WTC11 (cell line): ENCODE measurements around the gene RBFOX2. TPM values are rescaled to one million over a fixed set of nuclear protein-coding genes. Genes with fewer than 3 reads are reported as not detected.

ENCODE experiments used
- ATAC-seq: fragments of 200-7000 bp; cut with Tn5 transposase; 2 replicates; pipeline ENCODE4 v1.10.0; 2021; ENCODE audit warnings: mild to moderate bottlenecking, moderate library complexity
- CTCF ChIA-PET: fragments of 300-600 bp; sonication (Branson Sonifier 250); formaldehyde crosslinking; loops from one replicate; lab custom pipeline; 2021; ENCODE audit warnings: antibody characterized with exemption; lab: Charles Lee
- POLR2A ChIA-PET: fragments of 350-600 bp; sonication (Branson Sonifier 250); formaldehyde crosslinking; loops from one replicate; lab custom pipeline; 2021; ENCODE audit warnings: antibody characterized with exemption; lab: Charles Lee
- DNase-seq: peaks from one replicate; pipeline ENCODE4 v3.0.0; 2021; ENCODE audit warnings: low spot score
- H3K27ac Mint-ChIP-seq: 2 replicates; pipeline ENCODE4 v1.8.0; 2021; ENCODE audit warnings: mixed read lengths
- H3K27me3 Mint-ChIP-seq: 2 replicates; pipeline ENCODE4 v1.8.0; 2021; ENCODE audit warnings: low read depth, mild to moderate bottlenecking, moderate library complexity, mixed read lengths
- H3K36me3 Mint-ChIP-seq: 2 replicates; pipeline ENCODE4 v1.8.0; 2021; ENCODE audit warnings: mixed read lengths
- H3K4me1 Mint-ChIP-seq: 2 replicates; pipeline ENCODE4 v1.8.0; 2022; ENCODE audit warnings: mixed read lengths
- H3K4me3 Mint-ChIP-seq: 2 replicates; pipeline ENCODE4 v1.8.0; 2021; ENCODE audit warnings: mild to moderate bottlenecking, moderate library complexity, mixed read lengths
- H3K9me3 Mint-ChIP-seq: 2 replicates; pipeline ENCODE4 v1.8.0; 2021; ENCODE audit warnings: mixed read lengths
- CREB1 ChIP-seq: sonication (generic); formaldehyde crosslinking; IDR thresholded peaks from 2 replicates; pipeline ENCODE4 v1.8.0; 2023; ENCODE audit warnings: mild to moderate bottlenecking, missing genetic modification reagents
- CREM ChIP-seq: sonication (generic); formaldehyde crosslinking; IDR thresholded peaks from 2 replicates; pipeline ENCODE4 v1.8.1; 2022; ENCODE audit warnings: mild to moderate bottlenecking, missing genetic modification reagents, moderate library complexity
- ETV6 ChIP-seq: sonication (generic); formaldehyde crosslinking; IDR thresholded peaks from 2 replicates; pipeline ENCODE4 v1.8.1; 2022; ENCODE audit warnings: mild to moderate bottlenecking, missing genetic modification reagents
- FOXJ3 ChIP-seq: sonication (generic); formaldehyde crosslinking; IDR thresholded peaks from 2 replicates; pipeline ENCODE4 v1.9.0; 2021; ENCODE audit warnings: missing genetic modification reagents, mild to moderate bottlenecking, borderline replicate concordance
- FOXK1 ChIP-seq: sonication (generic); formaldehyde crosslinking; IDR thresholded peaks from 2 replicates; pipeline ENCODE4 v1.8.0; 2022; ENCODE audit warnings: mild to moderate bottlenecking, moderate library complexity, missing genetic modification reagents
- JAZF1 ChIP-seq: fragments of 250-450 bp; sonication (Bioruptor Pico); IDR thresholded peaks from 2 replicates; pipeline ENCODE4 v1.9.0; 2021; ENCODE audit warnings: moderate library complexity, mild to moderate bottlenecking, inconsistent platforms
- MYBL2 ChIP-seq: sonication (generic); formaldehyde crosslinking; IDR thresholded peaks from 2 replicates; pipeline ENCODE4 v1.8.1; 2023; ENCODE audit warnings: mild to moderate bottlenecking, moderate library complexity, missing genetic modification reagents
- NFE2L1 ChIP-seq: sonication (generic); formaldehyde crosslinking; IDR thresholded peaks from 2 replicates; pipeline ENCODE4 v1.8.1; 2023; ENCODE audit warnings: missing genetic modification reagents
- OVOL2 ChIP-seq: fragments of 250-450 bp; sonication (Bioruptor Pico); IDR thresholded peaks from 2 replicates; pipeline ENCODE4 v1.9.0; 2021; ENCODE audit warnings: mild to moderate bottlenecking, borderline replicate concordance
- TCF7 ChIP-seq: sonication (generic); formaldehyde crosslinking; IDR thresholded peaks from 2 replicates; pipeline ENCODE4 v1.8.0; 2022; ENCODE audit warnings: mild to moderate bottlenecking, low read depth, missing genetic modification reagents, moderate library complexity
- ZNF138 ChIP-seq: sonication (generic); formaldehyde crosslinking; conservative IDR thresholded peaks from 2 replicates; pipeline ENCODE4 v1.8.1; 2022; ENCODE audit warnings: mild to moderate bottlenecking, moderate library complexity, missing genetic modification reagents
- ZNF219 ChIP-seq: sonication (generic); formaldehyde crosslinking; IDR thresholded peaks from 2 replicates; pipeline ENCODE4 v1.8.0; 2023; ENCODE audit warnings: missing genetic modification reagents, mild to moderate bottlenecking, borderline replicate concordance
- ZNF396 ChIP-seq: fragments of 250-450 bp; sonication (Bioruptor Pico); IDR thresholded peaks from 2 replicates; pipeline ENCODE4 v1.8.0; 2021; ENCODE audit warnings: mild to moderate bottlenecking, moderate library complexity, borderline replicate concordance
- total RNA-seq: library from RNA; stranded (reverse); gene quantifications from 3 replicates; pipeline ENCODE4 v1.2.3, GENCODE V29; 2021
- TF ChIP-seq, protein P1 (sequence below): sonication (generic); formaldehyde crosslinking; IDR thresholded peaks from 2 replicates; pipeline ENCODE4 v1.8.1; 2023; ENCODE audit warnings: mild to moderate bottlenecking, missing genetic modification reagents, borderline replicate concordance
- TF ChIP-seq, protein P2 (sequence below): sonication (generic); formaldehyde crosslinking; IDR thresholded peaks from 2 replicates; pipeline ENCODE4 v1.8.1; 2022; ENCODE audit warnings: low read depth, mild to moderate bottlenecking, moderate library complexity, missing genetic modification reagents, borderline replicate concordance
- TF ChIP-seq, protein P3 (sequence below): sonication (generic); formaldehyde crosslinking; IDR thresholded peaks from 2 replicates; pipeline ENCODE4 v1.8.0; 2023; ENCODE audit warnings: mild to moderate bottlenecking, missing genetic modification reagents
- TF ChIP-seq, protein P4 (sequence below): fragments of 250-450 bp; sonication (Bioruptor Pico); IDR thresholded peaks from 2 replicates; pipeline ENCODE4 v1.9.0; 2021; ENCODE audit warnings: moderate library complexity, mild to moderate bottlenecking, inconsistent platforms, borderline replicate concordance
- TF ChIP-seq, protein P5 (sequence below): sonication (generic); formaldehyde crosslinking; conservative IDR thresholded peaks from 2 replicates; pipeline ENCODE4 v1.8.1; 2022; ENCODE audit warnings: mild to moderate bottlenecking, missing genetic modification reagents
- TF ChIP-seq, protein P6 (sequence below): fragments of 200-600 bp; IDR thresholded peaks from 2 replicates; pipeline ENCODE4 v1.8.0; 2022; ENCODE audit warnings: antibody characterized with exemption
- TF ChIP-seq, protein P7 (sequence below): sonication (generic); formaldehyde crosslinking; IDR thresholded peaks from 2 replicates; pipeline ENCODE4 v1.8.0; 2022; ENCODE audit warnings: mild to moderate bottlenecking, missing genetic modification reagents
- TF ChIP-seq, protein P8 (sequence below): fragments of 250-450 bp; sonication (Bioruptor Pico); conservative IDR thresholded peaks from 2 replicates; pipeline ENCODE4 v1.9.0; 2021; ENCODE audit warnings: mild to moderate bottlenecking

RBFOX2 gene
- total RNA-seq, 1 experiment from 2014 or later = 107 TPM

DNA sequence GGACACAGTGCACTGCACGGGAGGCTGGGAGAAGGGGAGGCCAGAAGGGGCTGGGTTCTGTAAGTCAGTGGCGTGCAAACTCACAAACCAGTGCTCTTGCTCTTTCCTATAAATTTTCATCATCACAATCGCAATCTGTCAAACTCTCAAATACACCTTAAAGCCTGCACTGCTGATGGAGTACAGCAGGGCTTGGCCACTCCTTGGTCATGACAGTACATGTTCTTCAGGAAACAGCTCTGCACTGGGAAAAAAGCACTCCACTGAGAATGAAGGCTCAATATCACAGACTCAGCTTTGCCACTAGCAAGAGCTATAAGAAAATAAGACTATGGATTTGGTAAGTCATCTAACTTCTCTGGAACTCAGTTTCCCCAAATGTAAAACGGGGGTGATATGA, 111.0 kb downstream of the RBFOX2 start:
- H3K36me3 Mint-ChIP-seq = no peaks in the 10 kb centered on the region
- H3K27me3 Mint-ChIP-seq = no peaks in the 10 kb centered on the region
- H3K4me1 Mint-ChIP-seq = peaks cover 55% of the 10 kb centered on the region
- no peak for ATAC-seq
- no peaks in the 10 kb centered on the region for H3K9me3 Mint-ChIP-seq
- H3K27ac Mint-ChIP-seq = peak overlapping the region; percentile 51
- H3K4me3 Mint-ChIP-seq = no peak overlapping the region
- DNase-seq = no peak
- POLR2A ChIA-PET = no interaction called here
- CTCF ChIA-PET = interaction anchor here (0.6 to 1.1 kb wide), 2 partner anchors 278 to 287 kb away, joined by 3 read pairs; no protein-coding TSS in a partner anchor
- TF ChIP-seq, protein P1, sequence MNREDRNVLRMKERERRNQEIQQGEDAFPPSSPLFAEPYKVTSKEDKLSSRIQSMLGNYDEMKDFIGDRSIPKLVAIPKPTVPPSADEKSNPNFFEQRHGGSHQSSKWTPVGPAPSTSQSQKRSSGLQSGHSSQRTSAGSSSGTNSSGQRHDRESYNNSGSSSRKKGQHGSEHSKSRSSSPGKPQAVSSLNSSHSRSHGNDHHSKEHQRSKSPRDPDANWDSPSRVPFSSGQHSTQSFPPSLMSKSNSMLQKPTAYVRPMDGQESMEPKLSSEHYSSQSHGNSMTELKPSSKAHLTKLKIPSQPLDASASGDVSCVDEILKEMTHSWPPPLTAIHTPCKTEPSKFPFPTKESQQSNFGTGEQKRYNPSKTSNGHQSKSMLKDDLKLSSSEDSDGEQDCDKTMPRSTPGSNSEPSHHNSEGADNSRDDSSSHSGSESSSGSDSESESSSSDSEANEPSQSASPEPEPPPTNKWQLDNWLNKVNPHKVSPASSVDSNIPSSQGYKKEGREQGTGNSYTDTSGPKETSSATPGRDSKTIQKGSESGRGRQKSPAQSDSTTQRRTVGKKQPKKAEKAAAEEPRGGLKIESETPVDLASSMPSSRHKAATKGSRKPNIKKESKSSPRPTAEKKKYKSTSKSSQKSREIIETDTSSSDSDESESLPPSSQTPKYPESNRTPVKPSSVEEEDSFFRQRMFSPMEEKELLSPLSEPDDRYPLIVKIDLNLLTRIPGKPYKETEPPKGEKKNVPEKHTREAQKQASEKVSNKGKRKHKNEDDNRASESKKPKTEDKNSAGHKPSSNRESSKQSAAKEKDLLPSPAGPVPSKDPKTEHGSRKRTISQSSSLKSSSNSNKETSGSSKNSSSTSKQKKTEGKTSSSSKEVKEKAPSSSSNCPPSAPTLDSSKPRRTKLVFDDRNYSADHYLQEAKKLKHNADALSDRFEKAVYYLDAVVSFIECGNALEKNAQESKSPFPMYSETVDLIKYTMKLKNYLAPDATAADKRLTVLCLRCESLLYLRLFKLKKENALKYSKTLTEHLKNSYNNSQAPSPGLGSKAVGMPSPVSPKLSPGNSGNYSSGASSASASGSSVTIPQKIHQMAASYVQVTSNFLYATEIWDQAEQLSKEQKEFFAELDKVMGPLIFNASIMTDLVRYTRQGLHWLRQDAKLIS (CRISPR knock-in tag) = no peak
- TF ChIP-seq, protein P2, sequence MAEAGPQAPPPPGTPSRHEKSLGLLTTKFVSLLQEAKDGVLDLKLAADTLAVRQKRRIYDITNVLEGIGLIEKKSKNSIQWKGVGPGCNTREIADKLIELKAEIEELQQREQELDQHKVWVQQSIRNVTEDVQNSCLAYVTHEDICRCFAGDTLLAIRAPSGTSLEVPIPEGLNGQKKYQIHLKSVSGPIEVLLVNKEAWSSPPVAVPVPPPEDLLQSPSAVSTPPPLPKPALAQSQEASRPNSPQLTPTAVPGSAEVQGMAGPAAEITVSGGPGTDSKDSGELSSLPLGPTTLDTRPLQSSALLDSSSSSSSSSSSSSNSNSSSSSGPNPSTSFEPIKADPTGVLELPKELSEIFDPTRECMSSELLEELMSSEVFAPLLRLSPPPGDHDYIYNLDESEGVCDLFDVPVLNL (CRISPR knock-in tag) = no peak
- TF ChIP-seq, protein P3, sequence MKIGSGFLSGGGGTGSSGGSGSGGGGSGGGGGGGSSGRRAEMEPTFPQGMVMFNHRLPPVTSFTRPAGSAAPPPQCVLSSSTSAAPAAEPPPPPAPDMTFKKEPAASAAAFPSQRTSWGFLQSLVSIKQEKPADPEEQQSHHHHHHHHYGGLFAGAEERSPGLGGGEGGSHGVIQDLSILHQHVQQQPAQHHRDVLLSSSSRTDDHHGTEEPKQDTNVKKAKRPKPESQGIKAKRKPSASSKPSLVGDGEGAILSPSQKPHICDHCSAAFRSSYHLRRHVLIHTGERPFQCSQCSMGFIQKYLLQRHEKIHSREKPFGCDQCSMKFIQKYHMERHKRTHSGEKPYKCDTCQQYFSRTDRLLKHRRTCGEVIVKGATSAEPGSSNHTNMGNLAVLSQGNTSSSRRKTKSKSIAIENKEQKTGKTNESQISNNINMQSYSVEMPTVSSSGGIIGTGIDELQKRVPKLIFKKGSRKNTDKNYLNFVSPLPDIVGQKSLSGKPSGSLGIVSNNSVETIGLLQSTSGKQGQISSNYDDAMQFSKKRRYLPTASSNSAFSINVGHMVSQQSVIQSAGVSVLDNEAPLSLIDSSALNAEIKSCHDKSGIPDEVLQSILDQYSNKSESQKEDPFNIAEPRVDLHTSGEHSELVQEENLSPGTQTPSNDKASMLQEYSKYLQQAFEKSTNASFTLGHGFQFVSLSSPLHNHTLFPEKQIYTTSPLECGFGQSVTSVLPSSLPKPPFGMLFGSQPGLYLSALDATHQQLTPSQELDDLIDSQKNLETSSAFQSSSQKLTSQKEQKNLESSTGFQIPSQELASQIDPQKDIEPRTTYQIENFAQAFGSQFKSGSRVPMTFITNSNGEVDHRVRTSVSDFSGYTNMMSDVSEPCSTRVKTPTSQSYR (CRISPR knock-in tag) = no peak
- TF ChIP-seq ZNF219 (CRISPR knock-in tag) (no peak), NFE2L1 (no peak), ZNF138 (CRISPR knock-in tag) (no peak), FOXK1 (CRISPR knock-in tag) (no peak), ZNF396 (CRISPR knock-in tag) (no peak)
- TF ChIP-seq, protein P4, sequence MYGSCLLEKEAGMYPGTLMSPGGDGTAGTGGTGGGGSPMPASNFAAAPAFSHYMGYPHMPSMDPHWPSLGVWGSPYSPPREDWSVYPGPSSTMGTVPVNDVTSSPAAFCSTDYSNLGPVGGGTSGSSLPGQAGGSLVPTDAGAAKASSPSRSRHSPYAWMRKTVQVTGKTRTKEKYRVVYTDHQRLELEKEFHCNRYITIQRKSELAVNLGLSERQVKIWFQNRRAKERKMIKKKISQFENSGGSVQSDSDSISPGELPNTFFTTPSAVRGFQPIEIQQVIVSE (CRISPR knock-in tag) = no peak
- TF ChIP-seq, protein P5, sequence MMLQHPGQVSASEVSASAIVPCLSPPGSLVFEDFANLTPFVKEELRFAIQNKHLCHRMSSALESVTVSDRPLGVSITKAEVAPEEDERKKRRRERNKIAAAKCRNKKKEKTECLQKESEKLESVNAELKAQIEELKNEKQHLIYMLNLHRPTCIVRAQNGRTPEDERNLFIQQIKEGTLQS = no peak

DNA sequence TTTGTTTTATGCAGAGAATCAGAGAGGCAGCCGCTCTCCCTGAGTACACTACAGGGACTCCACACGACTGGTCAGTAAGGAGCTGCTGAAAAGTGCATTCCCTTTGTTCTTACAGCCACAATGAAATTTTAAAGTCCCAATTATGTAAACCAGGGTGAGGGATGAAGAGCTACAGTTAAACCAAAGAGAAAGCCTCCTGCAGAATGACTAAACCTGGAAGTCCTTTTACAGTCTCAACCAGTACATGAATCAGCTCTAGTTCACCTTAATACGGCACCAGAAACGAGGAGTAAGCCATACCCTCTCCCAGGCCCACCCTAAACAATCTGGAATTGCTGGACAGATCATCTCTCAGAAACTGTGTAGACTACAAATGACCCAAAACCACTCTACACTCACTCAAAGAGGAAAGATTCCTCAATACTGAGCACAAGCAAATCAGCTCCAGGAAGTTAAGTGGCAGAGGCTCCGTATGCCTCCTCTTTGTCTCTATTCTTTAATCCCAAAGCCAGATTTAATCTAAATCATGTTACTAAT, 113.1 kb downstream of the RBFOX2 start:
- H3K4me3 Mint-ChIP-seq = peak overlapping the region; percentile 71
- H3K27me3 Mint-ChIP-seq = no peaks in the 10 kb centered on the region
- ChIA-PET POLR2A (interaction anchor here (0.9 kb wide), 1 partner anchor 80 kb away, joined by 3 read pairs; no protein-coding TSS in a partner anchor), CTCF (interaction anchor here (0.6 to 2.1 kb wide), 13 partner anchors 15 to 564 kb away, joined by 3 to 14 read pairs (median 3); partner anchors contain the start of gene RBFOX2)
- H3K4me1 Mint-ChIP-seq = peaks cover 65% of the 10 kb centered on the region
- ATAC-seq (no peak), DNase-seq (no peak)
- no peaks in the 10 kb centered on the region for H3K36me3 Mint-ChIP-seq
- H3K27ac Mint-ChIP-seq = peak overlapping the region; percentile 99
- no peaks in the 10 kb centered on the region for H3K9me3 Mint-ChIP-seq
- TF ChIP-seq, protein P6, sequence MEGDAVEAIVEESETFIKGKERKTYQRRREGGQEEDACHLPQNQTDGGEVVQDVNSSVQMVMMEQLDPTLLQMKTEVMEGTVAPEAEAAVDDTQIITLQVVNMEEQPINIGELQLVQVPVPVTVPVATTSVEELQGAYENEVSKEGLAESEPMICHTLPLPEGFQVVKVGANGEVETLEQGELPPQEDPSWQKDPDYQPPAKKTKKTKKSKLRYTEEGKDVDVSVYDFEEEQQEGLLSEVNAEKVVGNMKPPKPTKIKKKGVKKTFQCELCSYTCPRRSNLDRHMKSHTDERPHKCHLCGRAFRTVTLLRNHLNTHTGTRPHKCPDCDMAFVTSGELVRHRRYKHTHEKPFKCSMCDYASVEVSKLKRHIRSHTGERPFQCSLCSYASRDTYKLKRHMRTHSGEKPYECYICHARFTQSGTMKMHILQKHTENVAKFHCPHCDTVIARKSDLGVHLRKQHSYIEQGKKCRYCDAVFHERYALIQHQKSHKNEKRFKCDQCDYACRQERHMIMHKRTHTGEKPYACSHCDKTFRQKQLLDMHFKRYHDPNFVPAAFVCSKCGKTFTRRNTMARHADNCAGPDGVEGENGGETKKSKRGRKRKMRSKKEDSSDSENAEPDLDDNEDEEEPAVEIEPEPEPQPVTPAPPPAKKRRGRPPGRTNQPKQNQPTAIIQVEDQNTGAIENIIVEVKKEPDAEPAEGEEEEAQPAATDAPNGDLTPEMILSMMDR = no peak
- no peak for TF ChIP-seq OVOL2 (CRISPR knock-in tag)
- no peak for TF ChIP-seq JAZF1 (CRISPR knock-in tag)
- TF ChIP-seq, protein P7, sequence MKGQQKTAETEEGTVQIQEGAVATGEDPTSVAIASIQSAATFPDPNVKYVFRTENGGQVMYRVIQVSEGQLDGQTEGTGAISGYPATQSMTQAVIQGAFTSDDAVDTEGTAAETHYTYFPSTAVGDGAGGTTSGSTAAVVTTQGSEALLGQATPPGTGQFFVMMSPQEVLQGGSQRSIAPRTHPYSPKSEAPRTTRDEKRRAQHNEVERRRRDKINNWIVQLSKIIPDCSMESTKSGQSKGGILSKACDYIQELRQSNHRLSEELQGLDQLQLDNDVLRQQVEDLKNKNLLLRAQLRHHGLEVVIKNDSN = no peak
- no peak for TF ChIP-seq TCF7 (CRISPR knock-in tag)
- no peak for TF ChIP-seq MYBL2 (CRISPR knock-in tag)
- TF ChIP-seq CREB1 (CRISPR knock-in tag) = no peak
- no peak for TF ChIP-seq CREM (CRISPR knock-in tag)
- TF ChIP-seq, protein P8, sequence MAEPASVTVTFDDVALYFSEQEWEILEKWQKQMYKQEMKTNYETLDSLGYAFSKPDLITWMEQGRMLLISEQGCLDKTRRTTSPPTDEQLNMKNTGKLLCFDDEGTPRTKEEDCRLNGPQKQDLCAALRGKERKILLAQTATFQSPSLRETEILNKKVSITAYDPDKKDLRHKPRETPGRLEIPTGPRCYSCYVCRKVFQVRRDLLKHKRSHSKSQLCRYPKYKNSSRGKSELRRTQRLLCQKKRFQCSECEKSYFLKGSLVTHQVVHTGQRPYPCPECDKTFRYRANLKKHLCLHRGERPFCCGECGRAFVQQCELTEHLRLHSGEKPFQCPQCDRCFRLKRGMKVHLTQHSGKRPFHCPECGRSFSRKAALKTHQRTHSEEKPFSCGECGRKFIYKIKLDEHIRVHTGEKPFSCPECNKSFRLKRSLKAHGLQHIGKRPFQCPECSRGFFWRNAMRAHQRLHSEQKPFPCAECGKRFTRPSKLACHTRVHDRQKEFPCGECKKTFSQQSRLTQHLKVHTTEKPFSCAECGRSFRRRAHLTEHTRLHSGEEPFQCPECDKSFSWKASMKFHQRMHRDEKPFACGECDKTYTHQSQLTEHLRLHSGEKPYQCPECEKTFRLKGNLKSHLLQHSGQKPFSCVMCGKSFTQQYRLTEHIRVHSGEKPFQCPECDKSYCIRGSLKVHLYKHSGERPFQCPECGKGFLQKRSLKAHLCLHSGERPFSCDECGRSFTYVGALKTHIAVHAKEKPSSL (CRISPR knock-in tag) = no peak
- TF ChIP-seq ETV6 (CRISPR knock-in tag) = no peak
- TF ChIP-seq FOXJ3 (CRISPR knock-in tag) = no peak
- TF ChIP-seq FOXK1 (CRISPR knock-in tag) = no peak
